Activated B cell treated with CpG ODN at 0.5 μM for 24 hours (primary cell): ENCODE data around the gene EDNRA. TPM values are rescaled to one million over a fixed set of nuclear protein-coding genes. Genes with fewer than 3 reads are reported as not detected.

ENCODE experiments used
- ATAC-seq: fragments of 200-7000 bp; cut with Tn5 transposase; one replicate; pipeline ENCODE4 v1.10.0; 2021; ENCODE audit warnings: low read depth, mild to moderate bottlenecking, moderate library complexity
- CTCF ChIA-PET: fragments of 350-600 bp; sonication (Branson Sonifier 250); formaldehyde crosslinking; loops from one replicate; lab custom pipeline; 2021; ENCODE audit warnings: antibody characterized with exemption; lab: Charles Lee
- POLR2A ChIA-PET: fragments of 350-600 bp; sonication (Branson Sonifier 250); formaldehyde crosslinking; loops from one replicate; lab custom pipeline; 2021; ENCODE audit warnings: antibody characterized with exemption; lab: Charles Lee
- DNase-seq: peaks from one replicate; pipeline ENCODE4 v3.0.0; 2022
- H3K27ac Mint-ChIP-seq: one replicate; pipeline ENCODE4 v1.8.0; 2020; ENCODE audit warnings: mixed read lengths
- H3K27me3 Mint-ChIP-seq: one replicate; pipeline ENCODE4 v1.8.0; 2021; ENCODE audit warnings: mixed read lengths
- H3K36me3 Mint-ChIP-seq: one replicate; pipeline ENCODE4 v1.8.0; 2021; ENCODE audit warnings: low read depth, mixed read lengths
- H3K4me1 Mint-ChIP-seq: one replicate; pipeline ENCODE4 v1.8.0; 2021; ENCODE audit warnings: mixed read lengths
- H3K4me3 Mint-ChIP-seq: one replicate; pipeline ENCODE4 v1.8.0; 2020; ENCODE audit warnings: mild to moderate bottlenecking, mixed read lengths
- H3K9me3 Mint-ChIP-seq: one replicate; pipeline ENCODE4 v1.8.0; 2020; ENCODE audit warnings: mixed read lengths
- intact Hi-C: fragments of 100-400 bp; cut with micrococcal nuclease; formaldehyde crosslinking; loops from one replicate; pipeline ENCODE4 v1.15.1; 2024
- total RNA-seq: library from RNA; stranded (reverse); gene quantifications from 2 replicates; pipeline ENCODE4 v1.2.3, GENCODE V29; 2022
- TF ChIP-seq, protein P1 (sequence below): fragments of 200-600 bp; IDR thresholded peaks from one replicate; pipeline ENCODE4 v1.8.0; 2022; ENCODE audit warnings: antibody characterized with exemption, mild to moderate bottlenecking

The EDNRA gene
- total RNA-seq, 1 donor from 2014 or later, result not detected

DNA sequence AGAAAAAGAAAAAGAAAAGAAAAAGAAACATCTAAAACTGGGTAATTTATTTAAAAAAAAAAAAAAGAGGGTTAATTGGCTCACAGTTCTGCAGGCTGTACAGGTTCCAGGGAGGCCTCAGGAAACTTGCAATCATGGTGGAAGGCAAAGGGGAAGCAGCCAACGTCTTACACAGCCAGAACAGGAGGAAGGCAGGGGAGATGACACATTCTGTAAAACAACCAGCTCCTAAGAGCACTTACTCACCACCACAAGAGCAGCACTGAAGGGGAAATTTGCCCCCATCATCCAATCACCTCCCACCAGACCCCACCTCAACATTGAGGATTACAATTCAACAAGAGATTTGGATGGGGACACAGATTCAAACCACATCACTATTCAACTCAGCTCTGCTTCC lies 99.5 kb downstream of the EDNRA start:
- H3K4me3 Mint-ChIP-seq, result no peak overlapping the region
- H3K4me1 Mint-ChIP-seq, result no peaks in the 10 kb centered on the region
- H3K36me3 Mint-ChIP-seq, result no peaks in the 10 kb centered on the region
- peaks cover 16% of the 10 kb centered on the region for H3K27me3 Mint-ChIP-seq
- ATAC-seq, result no peak
- TF ChIP-seq, protein P1, sequence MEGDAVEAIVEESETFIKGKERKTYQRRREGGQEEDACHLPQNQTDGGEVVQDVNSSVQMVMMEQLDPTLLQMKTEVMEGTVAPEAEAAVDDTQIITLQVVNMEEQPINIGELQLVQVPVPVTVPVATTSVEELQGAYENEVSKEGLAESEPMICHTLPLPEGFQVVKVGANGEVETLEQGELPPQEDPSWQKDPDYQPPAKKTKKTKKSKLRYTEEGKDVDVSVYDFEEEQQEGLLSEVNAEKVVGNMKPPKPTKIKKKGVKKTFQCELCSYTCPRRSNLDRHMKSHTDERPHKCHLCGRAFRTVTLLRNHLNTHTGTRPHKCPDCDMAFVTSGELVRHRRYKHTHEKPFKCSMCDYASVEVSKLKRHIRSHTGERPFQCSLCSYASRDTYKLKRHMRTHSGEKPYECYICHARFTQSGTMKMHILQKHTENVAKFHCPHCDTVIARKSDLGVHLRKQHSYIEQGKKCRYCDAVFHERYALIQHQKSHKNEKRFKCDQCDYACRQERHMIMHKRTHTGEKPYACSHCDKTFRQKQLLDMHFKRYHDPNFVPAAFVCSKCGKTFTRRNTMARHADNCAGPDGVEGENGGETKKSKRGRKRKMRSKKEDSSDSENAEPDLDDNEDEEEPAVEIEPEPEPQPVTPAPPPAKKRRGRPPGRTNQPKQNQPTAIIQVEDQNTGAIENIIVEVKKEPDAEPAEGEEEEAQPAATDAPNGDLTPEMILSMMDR, result no peak
- ChIA-PET POLR2A (no interaction called here), CTCF (interaction anchor here (1.1 kb wide), 1 partner anchor 8 kb away, joined by 3 read pairs; no protein-coding TSS in a partner anchor)
- no peak for DNase-seq
- intact Hi-C loops, result no loop called here
- H3K27ac Mint-ChIP-seq, result no peak overlapping the region
- H3K9me3 Mint-ChIP-seq, result peaks cover 9% of the 10 kb centered on the region

DNA sequence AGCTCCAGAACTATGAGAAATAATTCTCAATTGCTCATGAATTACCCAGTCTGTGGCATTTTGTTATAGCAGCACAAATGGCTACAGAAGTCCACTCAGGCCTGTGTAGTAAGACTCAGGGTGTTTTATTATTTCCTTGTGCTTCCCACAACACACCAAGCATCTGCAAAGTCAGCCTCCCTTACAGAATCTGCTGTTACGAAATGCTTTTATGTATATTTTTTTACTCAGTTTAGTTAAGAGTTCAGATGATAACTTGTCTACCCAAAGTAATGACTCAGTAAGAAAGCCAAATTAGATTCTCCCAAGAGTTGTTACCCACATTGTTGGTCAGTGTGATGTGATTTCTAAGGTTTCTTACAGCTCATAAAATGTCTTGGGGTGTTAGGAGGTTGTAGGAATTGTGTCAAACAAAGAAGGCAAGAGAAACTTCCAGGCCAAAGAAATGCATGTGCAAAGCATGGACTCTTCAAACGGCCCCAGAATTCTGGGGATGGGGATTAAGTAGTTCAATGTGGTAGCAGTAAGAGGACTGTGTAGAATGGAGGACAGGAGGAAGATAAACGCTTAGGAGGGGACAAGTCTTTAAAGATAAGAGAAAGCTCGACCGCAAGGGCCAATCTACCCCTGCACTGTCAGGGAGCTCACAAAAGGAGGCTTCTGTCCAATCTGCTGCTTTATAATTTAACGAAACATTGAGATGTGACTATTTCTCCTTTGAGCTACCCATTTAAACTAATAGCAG lies 100.9 kb downstream of the EDNRA start:
- ChIA-PET CTCF (no interaction called here), POLR2A (no interaction called here)
- Mint-ChIP-seq H3K27ac (no peak overlapping the region), H3K9me3 (peaks cover 9% of the 10 kb centered on the region), H3K4me1 (no peaks in the 10 kb centered on the region), H3K36me3 (peaks cover 2% of the 10 kb centered on the region), H3K27me3 (peaks cover 19% of the 10 kb centered on the region), H3K4me3 (no peak overlapping the region)
- ATAC-seq (no peak), DNase-seq (no peak)
- TF ChIP-seq, protein P1, result no peak
- intact Hi-C loops, result no loop called here

DNA sequence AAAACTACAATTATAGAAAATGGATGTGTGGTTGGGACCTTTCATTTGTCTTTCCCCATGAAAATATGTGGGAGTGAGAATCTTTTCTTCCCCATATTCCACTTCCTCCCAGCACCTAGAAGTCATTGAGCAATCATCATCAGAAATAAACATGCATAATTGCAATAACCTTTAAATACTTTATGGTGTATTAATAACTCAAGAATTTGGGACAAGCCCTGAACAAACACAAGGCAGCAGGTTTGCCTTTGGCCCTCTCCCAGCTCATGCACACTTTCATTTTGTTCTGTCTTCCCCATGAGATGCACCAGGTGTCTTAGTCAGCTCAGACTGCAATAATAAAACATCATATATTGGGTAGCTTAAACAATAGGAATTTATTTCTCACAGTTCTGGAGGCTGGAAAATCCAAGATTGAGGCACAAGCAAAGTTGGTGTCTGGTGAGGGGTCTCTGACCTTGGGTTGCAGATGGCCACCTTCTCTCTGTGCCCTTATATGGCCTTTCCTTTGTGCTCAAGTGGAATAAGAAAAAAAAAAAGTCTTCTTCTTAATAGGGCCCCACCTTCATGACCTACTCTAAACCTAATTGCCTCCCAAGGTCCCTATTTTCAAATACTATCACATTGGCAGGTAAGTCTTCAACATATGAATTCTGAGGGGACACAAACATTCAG lies 101.6 kb downstream of the EDNRA start:
- Mint-ChIP-seq H3K36me3 (peaks cover 2% of the 10 kb centered on the region), H3K27ac (no peak overlapping the region), H3K4me3 (no peak overlapping the region), H3K4me1 (no peaks in the 10 kb centered on the region), H3K27me3 (peaks cover 16% of the 10 kb centered on the region), H3K9me3 (peaks cover 9% of the 10 kb centered on the region)
- intact Hi-C loops, result no loop called here
- ChIA-PET CTCF (no interaction called here), POLR2A (no interaction called here)
- ATAC-seq (no peak), DNase-seq (no peak)
- TF ChIP-seq, protein P1, result no peak

DNA sequence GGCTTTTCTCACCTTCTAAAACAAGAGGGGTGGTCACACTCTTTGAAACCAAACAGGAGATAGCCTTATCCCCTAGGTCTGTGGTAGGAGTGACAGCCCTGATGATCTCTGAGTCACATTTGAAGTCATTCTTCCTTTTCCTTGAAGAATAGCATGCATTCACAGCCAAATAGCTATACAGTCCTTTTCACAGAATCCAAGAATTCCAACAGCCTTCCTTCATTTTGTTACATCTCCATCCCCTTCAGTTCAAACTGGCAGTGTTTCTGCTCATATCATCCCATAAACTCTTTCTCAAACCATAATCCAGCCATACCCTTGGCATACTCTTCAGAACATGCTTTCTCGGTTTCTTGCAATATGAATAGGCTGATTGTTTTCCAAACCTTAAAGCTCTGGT lies 103.0 kb downstream of the EDNRA start:
- H3K9me3 Mint-ChIP-seq, result peaks cover 9% of the 10 kb centered on the region
- CTCF ChIA-PET, result no interaction called here
- no peaks in the 10 kb centered on the region for H3K4me1 Mint-ChIP-seq
- no peak for DNase-seq
- no peak for ATAC-seq
- TF ChIP-seq, protein P1, result no peak
- POLR2A ChIA-PET, result no interaction called here
- H3K27me3 Mint-ChIP-seq, result peaks cover 16% of the 10 kb centered on the region
- intact Hi-C loops, result no loop called here
- peaks cover 2% of the 10 kb centered on the region for H3K36me3 Mint-ChIP-seq
- no peak overlapping the region for H3K27ac Mint-ChIP-seq
- H3K4me3 Mint-ChIP-seq, result no peak overlapping the region

DNA sequence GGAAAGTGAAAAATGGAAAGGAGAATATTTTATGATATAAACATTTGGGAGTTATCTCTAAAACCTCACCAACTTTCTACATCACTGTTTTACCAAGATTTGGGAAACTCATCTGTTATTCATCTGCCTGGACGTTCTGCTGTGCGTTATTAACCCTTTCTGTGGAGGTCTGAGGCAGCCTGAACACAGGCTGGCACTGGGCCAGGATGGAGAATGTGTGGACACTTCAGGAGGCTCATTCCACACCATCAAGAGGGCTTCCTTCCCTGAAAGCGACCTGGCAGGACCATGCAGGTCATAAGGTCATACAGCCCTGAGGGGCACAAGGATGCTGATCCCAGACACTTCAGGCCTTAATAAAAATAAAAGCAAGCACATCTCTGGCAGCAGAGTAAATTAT lies 105.1 kb downstream of the EDNRA start:
- DNase-seq (no peak), ATAC-seq (no peak)
- intact Hi-C loops, result no loop called here
- POLR2A ChIA-PET, result no interaction called here
- CTCF ChIA-PET, result no interaction called here
- Mint-ChIP-seq H3K27me3 (peaks cover 19% of the 10 kb centered on the region), H3K27ac (no peak overlapping the region), H3K36me3 (peaks cover 2% of the 10 kb centered on the region), H3K4me1 (no peaks in the 10 kb centered on the region), H3K9me3 (peaks cover 6% of the 10 kb centered on the region), H3K4me3 (no peak overlapping the region)
- TF ChIP-seq, protein P1, result no peak
